HCT116 (cell line): ENCODE data around the gene ITSN1. TPM values are rescaled to one million over a fixed set of nuclear protein-coding genes. Genes with fewer than 3 reads are reported as not detected.

Experiments
- ATAC-seq: fragments of 200-7000 bp; cut with Tn5 transposase; 2 replicates; pipeline ENCODE4 v1.9.1; 2020; ENCODE audit warnings: mild to moderate bottlenecking, moderate library complexity
- BruUV-seq: library from RNA; stranded (reverse); fragments of 400-500 nt; replicated peaks from 2 replicates; lab custom pipeline; 2021; lab: Mats Ljungman, UMichigan
- CTCF ChIA-PET: fragments of 300-600 bp; sonication (Branson Sonifier 250); formaldehyde crosslinking; loops from one replicate; lab custom pipeline; 2021; ENCODE audit warnings: antibody characterized with exemption; lab: Charles Lee
- POLR2A ChIA-PET: fragments of 300-600, 350-600 bp; sonication (Branson Sonifier 250); formaldehyde crosslinking; loops from one replicate; lab custom pipeline; 2021; ENCODE audit warnings: antibody characterized with exemption; lab: Charles Lee
- RAD21 ChIA-PET, 2 experiments: fragments of 300-600 bp; sonication (Branson Sonifier 250); formaldehyde crosslinking; loops; one replicate each; lab custom pipeline; 2023; ENCODE audit warnings: low total read pairs in 2 of 2; ENCODE audit not compliant: uncharacterized antibody in 2 of 2, unreplicated experiment in 2 of 2, low non-redundant PET in 1 of 2; lab: Charles Lee
- DNase-seq: peaks from one replicate; pipeline ENCODE4 v3.0.0-alpha.2; 2010; ENCODE audit warnings: low read depth, low spot score
- H2AFZ ChIP-seq: fragments of 200-600 bp; shearing (Covaris generic), sonication (generic); 2 replicates; pipeline ENCODE4 v1.6.1; 2017; ENCODE audit warnings: low read depth, mixed run types, mixed read lengths, antibody characterized with exemption, low read length; ENCODE audit not compliant: poor library complexity, severe bottlenecking
- H3K27ac ChIP-seq: 2 replicates; pipeline ENCODE4 v1.5.1; 2012; ENCODE audit warnings: low read depth, low read length
- H3K27me3 ChIP-seq: fragments of 200-600 bp; sonication (generic); 2 replicates; pipeline ENCODE4 v1.6.1; 2016; ENCODE audit warnings: mixed run types, low read length, mixed read lengths; ENCODE audit not compliant: insufficient read depth
- H3K36me3 ChIP-seq, 2 experiments: fragments of 200-500 bp in 1 of 2; fragments of 200-600 bp in 1 of 2; sonication (Bioruptor generic) in 1 of 2; sonication (generic) in 1 of 2; 2 replicates each; pipeline versions ENCODE4 v1.5.1 to v1.6.1; 2014 to 2016; ENCODE audit warnings: low read length in 2 of 2, inconsistent platforms in 1 of 2, mixed read lengths in 1 of 2, mixed run types in 1 of 2; ENCODE audit not compliant: insufficient read depth in 2 of 2, control insufficient read depth in 1 of 2
- H3K4me1 ChIP-seq, 2 experiments: fragments of 200-600 bp in 1 of 2; sonication (generic) in 1 of 2; 2 replicates each; pipeline versions ENCODE4 v1.5.1 to v1.6.1; 2012 to 2017; ENCODE audit warnings: low read length in 2 of 2, inconsistent platforms in 1 of 2, mild to moderate bottlenecking in 1 of 2, mixed read lengths in 1 of 2, mixed run types in 1 of 2, moderate library complexity in 1 of 2; ENCODE audit not compliant: insufficient read depth in 2 of 2, control insufficient read depth in 1 of 2
- H3K4me2 ChIP-seq: fragments of 200-600 bp; sonication (generic); 2 replicates; pipeline ENCODE4 v1.6.1; 2017; ENCODE audit warnings: mixed run types, low read length, mixed read lengths
- H3K4me3 ChIP-seq, 2 experiments: fragments of 200-600 bp in 1 of 2; sonication (generic) in 1 of 2; replicated peaks in 1 of 2; 2 replicates each; pipeline ENCODE4 v1.5.1; 2011 to 2016; ENCODE audit warnings: low read length in 2 of 2, control low read depth in 1 of 2, low read depth in 1 of 2, mild to moderate bottlenecking in 1 of 2, mixed read lengths in 1 of 2, mixed run types in 1 of 2
- H3K79me2 ChIP-seq: fragments of 200-600 bp; sonication (generic); 2 replicates; pipeline ENCODE4 v1.6.1; 2017; ENCODE audit warnings: mild to moderate bottlenecking, mixed run types, low read length, moderate library complexity, mixed read lengths; ENCODE audit not compliant: insufficient read depth
- H3K9ac ChIP-seq: fragments of 200-600 bp; sonication (generic); 2 replicates; pipeline ENCODE4 v1.6.1; 2016; ENCODE audit warnings: low read length, mixed read lengths
- H3K9me2 ChIP-seq: fragments of 200-600 bp; sonication (generic), shearing (Covaris generic); 2 replicates; pipeline ENCODE4 v1.6.1; 2017; ENCODE audit warnings: mixed run types, mild to moderate bottlenecking, moderate library complexity; ENCODE audit not compliant: insufficient read depth
- H3K9me3 ChIP-seq, 2 experiments: fragments of 200-500 bp in 1 of 2; fragments of 200-600 bp in 1 of 2; sonication (Bioruptor generic) in 1 of 2; sonication (generic) in 1 of 2; 2 replicates each; pipeline ENCODE4 v1.6.1; 2014 to 2017; ENCODE audit warnings: low read length in 2 of 2, mixed read lengths in 2 of 2, inconsistent platforms in 1 of 2, low read depth in 1 of 2, mild to moderate bottlenecking in 1 of 2, mixed run types in 1 of 2, moderate library complexity in 1 of 2; ENCODE audit not compliant: control insufficient read depth in 1 of 2, insufficient read depth in 1 of 2
- H4K20me1 ChIP-seq: fragments of 200-600 bp; sonication (generic), shearing (Covaris generic); 2 replicates; pipeline ENCODE4 v1.6.1; 2017; ENCODE audit warnings: mixed run types, mild to moderate bottlenecking, moderate library complexity; ENCODE audit not compliant: insufficient read depth
- EZH2phosphoT487 ChIP-seq: fragments of 200-600 bp; IDR thresholded peaks from 2 replicates; pipeline ENCODE4 v1.6.1; 2018; ENCODE audit warnings: antibody characterized with exemption, borderline replicate concordance
- FOSL1 ChIP-seq: IDR thresholded peaks from 2 replicates; pipeline ENCODE4 v1.6.1; 2012; ENCODE audit warnings: low read depth
- MAX ChIP-seq: IDR thresholded peaks from 2 replicates; pipeline ENCODE4 v1.6.1; 2012
- POLR2A ChIP-seq: IDR thresholded peaks from 2 replicates; pipeline ENCODE4 v1.7.0; 2011; ENCODE audit warnings: borderline replicate concordance; ENCODE audit not compliant: insufficient read depth, insufficient read length; ENCODE audit errors: extremely low read depth
- RAD21 ChIP-seq: IDR thresholded peaks from 2 replicates; pipeline ENCODE4 v1.6.1; 2012; ENCODE audit warnings: low read depth, mild to moderate bottlenecking
- SP1 ChIP-seq: IDR thresholded peaks from 2 replicates; pipeline ENCODE4 v1.6.1; 2012; ENCODE audit warnings: low read depth
- SRF ChIP-seq: IDR thresholded peaks from 2 replicates; pipeline ENCODE4 v1.6.1; 2012; ENCODE audit warnings: low read depth
- TCF7L2 ChIP-seq: IDR thresholded peaks from 2 replicates; pipeline ENCODE4 v1.7.0; 2011; ENCODE audit warnings: borderline replicate concordance, inconsistent platforms; ENCODE audit not compliant: insufficient read depth, insufficient read length; ENCODE audit errors: extremely low read depth
- YY1 ChIP-seq: IDR thresholded peaks from 2 replicates; pipeline ENCODE4 v1.6.1; 2011; ENCODE audit warnings: low read length, low read depth, moderate library complexity, mild to moderate bottlenecking; ENCODE audit not compliant: insufficient replicate concordance; ENCODE audit errors: extremely low read depth
- ZBTB33 ChIP-seq: IDR thresholded peaks from 2 replicates; pipeline ENCODE4 v1.6.1; 2011; ENCODE audit warnings: mild to moderate bottlenecking, low read length, moderate library complexity; ENCODE audit not compliant: insufficient replicate concordance; ENCODE audit errors: extremely low read depth
- ZFX ChIP-seq: fragments of 450-650 bp; IDR thresholded peaks from 2 replicates; pipeline ENCODE4 v1.6.1; 2017
- ZNF274 ChIP-seq: fragments of 200-500 bp; sonication (Bioruptor generic); IDR thresholded peaks from 2 replicates; pipeline ENCODE4 v1.6.1; 2014; ENCODE audit warnings: mild to moderate bottlenecking, low read depth, low read length, inconsistent platforms
- intact Hi-C: fragments of 100-400 bp; cut with micrococcal nuclease; formaldehyde crosslinking; loops from 2 replicates; pipeline ENCODE4 v1.10.0; 2022
- total RNA-seq: library from RNA; stranded (reverse); gene quantifications from one replicate; pipeline ENCODE4 v1.2.1, GENCODE V29; 2021; ENCODE audit not compliant: unreplicated experiment
- TF ChIP-seq, protein P1 (sequence below): IDR thresholded peaks from 2 replicates; pipeline ENCODE4 v1.6.1; 2012
- TF ChIP-seq, protein P2 (sequence below), 3 experiments: fragments of 200-600 bp in 1 of 3; sonication (generic) in 1 of 3; IDR thresholded peaks in 2 of 3; conservative IDR thresholded peaks in 1 of 3; 2 replicates each; pipeline ENCODE4 v1.5.1; 2012 to 2017; ENCODE audit warnings: low read depth in 2 of 3, low read length in 2 of 3, antibody characterized with exemption in 1 of 3, borderline replicate concordance in 1 of 3, control low read depth in 1 of 3, mild to moderate bottlenecking in 1 of 3, mixed read lengths in 1 of 3, mixed run types in 1 of 3, moderate library complexity in 1 of 3; ENCODE audit not compliant: insufficient read depth in 1 of 3

The ITSN1 gene
- total RNA-seq, 1 experiment from 2014 or later: 25.8 TPM

- TF ChIP-seq ZBTB33: no peak
- no peak for TF ChIP-seq SRF
- no peak for TF ChIP-seq RAD21
- TF ChIP-seq, protein P1, sequence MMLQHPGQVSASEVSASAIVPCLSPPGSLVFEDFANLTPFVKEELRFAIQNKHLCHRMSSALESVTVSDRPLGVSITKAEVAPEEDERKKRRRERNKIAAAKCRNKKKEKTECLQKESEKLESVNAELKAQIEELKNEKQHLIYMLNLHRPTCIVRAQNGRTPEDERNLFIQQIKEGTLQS: no peak
- TF ChIP-seq TCF7L2: no peak
- TF ChIP-seq YY1: no peak
These were observed 56.0 kb downstream of the ITSN1 start (continued) for GRCh38 chr21:33698087-33698860.

DNA sequence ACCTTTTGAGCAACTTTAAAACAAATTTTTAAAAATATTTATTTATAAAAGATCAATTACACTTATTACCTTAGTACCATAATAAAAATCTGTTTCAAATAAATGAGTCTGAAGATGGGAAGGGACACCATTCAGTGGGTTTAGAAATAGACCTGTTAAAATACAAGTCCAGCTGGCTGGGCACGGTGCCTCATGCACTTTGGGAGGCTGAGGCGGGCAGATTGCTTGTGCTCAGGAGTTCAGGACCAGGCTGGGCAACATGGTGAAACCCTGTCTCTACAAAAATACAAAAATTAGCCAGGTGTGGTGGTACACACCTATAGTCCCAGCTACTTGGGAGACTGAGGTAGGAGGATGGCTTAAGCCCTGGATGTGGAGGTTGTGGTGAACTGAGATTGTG lies 57.0 kb downstream of the ITSN1 start:
- no peaks in the 10 kb centered on the region for H3K9me2 ChIP-seq
- no peak overlapping the region for H3K9ac ChIP-seq
- RAD21 ChIA-PET: no interaction called here
- no peak overlapping the region for H3K4me3 ChIP-seq
- no peak overlapping the region for H3K27ac ChIP-seq
- no peak for ATAC-seq
- peaks cover 24% of the 10 kb centered on the region for H3K79me2 ChIP-seq
- POLR2A ChIA-PET: no interaction called here
- no peak overlapping the region for H3K4me2 ChIP-seq
- H3K4me1 ChIP-seq: no peaks in the 10 kb centered on the region
- no peak for DNase-seq
- H2AFZ ChIP-seq: no peak overlapping the region
- CTCF ChIA-PET: no interaction called here
- TF ChIP-seq FOSL1 (no peak), MAX (no peak), ZFX (no peak), ZNF274 (no peak), POLR2A (no peak), SRF (no peak), EZH2phosphoT487 (no peak), SP1 (no peak)
- TF ChIP-seq, protein P2, sequence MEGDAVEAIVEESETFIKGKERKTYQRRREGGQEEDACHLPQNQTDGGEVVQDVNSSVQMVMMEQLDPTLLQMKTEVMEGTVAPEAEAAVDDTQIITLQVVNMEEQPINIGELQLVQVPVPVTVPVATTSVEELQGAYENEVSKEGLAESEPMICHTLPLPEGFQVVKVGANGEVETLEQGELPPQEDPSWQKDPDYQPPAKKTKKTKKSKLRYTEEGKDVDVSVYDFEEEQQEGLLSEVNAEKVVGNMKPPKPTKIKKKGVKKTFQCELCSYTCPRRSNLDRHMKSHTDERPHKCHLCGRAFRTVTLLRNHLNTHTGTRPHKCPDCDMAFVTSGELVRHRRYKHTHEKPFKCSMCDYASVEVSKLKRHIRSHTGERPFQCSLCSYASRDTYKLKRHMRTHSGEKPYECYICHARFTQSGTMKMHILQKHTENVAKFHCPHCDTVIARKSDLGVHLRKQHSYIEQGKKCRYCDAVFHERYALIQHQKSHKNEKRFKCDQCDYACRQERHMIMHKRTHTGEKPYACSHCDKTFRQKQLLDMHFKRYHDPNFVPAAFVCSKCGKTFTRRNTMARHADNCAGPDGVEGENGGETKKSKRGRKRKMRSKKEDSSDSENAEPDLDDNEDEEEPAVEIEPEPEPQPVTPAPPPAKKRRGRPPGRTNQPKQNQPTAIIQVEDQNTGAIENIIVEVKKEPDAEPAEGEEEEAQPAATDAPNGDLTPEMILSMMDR (IDR thresholded peaks at IDR 0.05 in 2 of 3, conservative IDR thresholded peaks at IDR 0.05 in 1 of 3; ENCODE audit: borderline replicate concordance in 1 of 3, insufficient read depth in 1 of 3, low read depth in 2 of 3, low read length in 2 of 3): no peak
- H4K20me1 ChIP-seq: no peaks in the 10 kb centered on the region
- no TSS peak for BruUV-seq
- H3K27me3 ChIP-seq: no peaks in the 10 kb centered on the region
- H3K9me3 ChIP-seq: no peaks in the 10 kb centered on the region
- intact Hi-C loops: no loop called here
- no peaks in the 10 kb centered on the region for H3K36me3 ChIP-seq
